Liver (tissue), 9 donors: ENCODE results near the gene PCNX2. TPM values are rescaled to one million over a fixed set of nuclear protein-coding genes. Genes with fewer than 3 reads are reported as not detected.

ENCODE experiments used
- DNase-seq: peaks from one replicate; pipeline ENCODE4 v3.0.0-alpha.2; 2017; ENCODE audit warnings: low spot score
- H3K27ac ChIP-seq, 2 donors: one replicate each; pipeline ENCODE4 v1.7.0; 2013; ENCODE audit warnings: inconsistent platforms in 2 of 2, low read length in 2 of 2, control low read depth in 1 of 2, low read depth in 1 of 2, mild to moderate bottlenecking in 1 of 2
- H3K27me3 ChIP-seq, 4 donors: one replicate each; pipeline versions ENCODE4 v1.6.1 to v1.7.0; 2013; ENCODE audit warnings: low read length in 3 of 4, inconsistent platforms in 1 of 4, mild to moderate bottlenecking in 1 of 4, moderate library complexity in 1 of 4; ENCODE audit not compliant: control insufficient read depth in 4 of 4, insufficient read depth in 4 of 4
- H3K36me3 ChIP-seq, 4 donors: one replicate each; pipeline versions ENCODE4 v1.6.1 to v1.7.0; 2013; ENCODE audit warnings: low read length in 3 of 4, mild to moderate bottlenecking in 3 of 4, low read depth in 1 of 4, moderate library complexity in 1 of 4; ENCODE audit not compliant: control insufficient read depth in 4 of 4, insufficient read depth in 3 of 4
- H3K4me1 ChIP-seq, 4 donors: one replicate each; pipeline versions ENCODE4 v1.6.1 to v1.7.0; 2013; ENCODE audit warnings: low read length in 3 of 4, mild to moderate bottlenecking in 3 of 4, moderate library complexity in 1 of 4; ENCODE audit not compliant: control insufficient read depth in 4 of 4, insufficient read depth in 4 of 4
- H3K4me3 ChIP-seq, 3 donors: one replicate each; pipeline versions ENCODE4 v1.6.1 to v1.7.0; 2013; ENCODE audit warnings: low read length in 3 of 3, control low read depth in 1 of 3, low read depth in 1 of 3, mild to moderate bottlenecking in 1 of 3
- H3K9ac ChIP-seq, 2 donors: one replicate each; pipeline ENCODE4 v1.7.0; 2013; ENCODE audit warnings: low read length in 2 of 2, mild to moderate bottlenecking in 2 of 2, moderate library complexity in 2 of 2, control low read depth in 1 of 2, low read depth in 1 of 2
- H3K9me3 ChIP-seq, 4 donors: one replicate each; pipeline versions ENCODE4 v1.6.1 to v1.7.0; 2013; ENCODE audit warnings: low read length in 3 of 4; ENCODE audit not compliant: control insufficient read depth in 4 of 4
- EGR1 ChIP-seq, 2 donors: IDR thresholded peaks; 2 replicates each; pipeline ENCODE4 v1.6.1; 2016 to 2018; ENCODE audit warnings: antibody characterized with exemption in 2 of 2, low read depth in 2 of 2
- FOXA1 ChIP-seq: IDR thresholded peaks from 2 replicates; pipeline ENCODE4 v1.6.1; 2016; ENCODE audit warnings: antibody characterized with exemption
- FOXA2 ChIP-seq: IDR thresholded peaks from 2 replicates; pipeline ENCODE4 v1.6.1; 2016; ENCODE audit warnings: antibody characterized with exemption
- GABPA ChIP-seq, 2 donors: IDR thresholded peaks in 1 of 2; conservative IDR thresholded peaks in 1 of 2; 2 replicates each; pipeline ENCODE4 v1.6.1; 2016; ENCODE audit warnings: antibody characterized with exemption in 2 of 2, mild to moderate bottlenecking in 1 of 2, moderate library complexity in 1 of 2
- HNF4A ChIP-seq, 2 donors: conservative IDR thresholded peaks; 2 replicates each; pipeline ENCODE4 v1.6.1; 2016; ENCODE audit warnings: antibody characterized with exemption in 2 of 2, mild to moderate bottlenecking in 2 of 2
- HNF4G ChIP-seq: IDR thresholded peaks from 2 replicates; pipeline ENCODE4 v1.6.1; 2016; ENCODE audit warnings: antibody characterized with exemption
- JUND ChIP-seq, 2 donors: IDR thresholded peaks; 2 replicates each; pipeline ENCODE4 v1.6.1; 2016; ENCODE audit warnings: antibody characterized with exemption in 2 of 2
- NR2F2 ChIP-seq: IDR thresholded peaks from 2 replicates; pipeline ENCODE4 v1.6.1; 2016; ENCODE audit warnings: antibody characterized with exemption
- RAD21 ChIP-seq, 2 donors: IDR thresholded peaks; 2 replicates each; pipeline ENCODE4 v1.6.1; 2016; ENCODE audit warnings: antibody characterized with exemption in 2 of 2, mild to moderate bottlenecking in 2 of 2
- RXRA ChIP-seq, 2 donors: IDR thresholded peaks; 2 replicates each; pipeline ENCODE4 v1.6.1; 2017 to 2018; ENCODE audit warnings: antibody characterized with exemption in 2 of 2, mild to moderate bottlenecking in 1 of 2
- SP1 ChIP-seq: IDR thresholded peaks from 2 replicates; pipeline ENCODE4 v1.6.1; 2018; ENCODE audit warnings: antibody characterized with exemption, mild to moderate bottlenecking
- TAF1 ChIP-seq: conservative IDR thresholded peaks from 2 replicates; pipeline ENCODE4 v1.6.1; 2016; ENCODE audit warnings: antibody characterized with exemption, mild to moderate bottlenecking
- WGBS: extraction: QIAGEN DNeasy Blood & Tissue Kit; methylation state at CpG from one replicate; pipeline ENCODE4 v1.1.7; 2013; 5-methylcytosine and 5-hydroxymethylcytosine counted together
- polyA plus RNA-seq, 2 donors: library from polyadenylated mRNA; stranded (reverse) in 1 of 2; unstranded in 1 of 2; fragments of 200-250 nt in 1 of 2; fragments of >200 nt in 1 of 2; fragmentation: Nextera tagmentation in 1 of 2; extraction: Ambion mirVana in 1 of 2; gene quantifications; one replicate each; pipeline versions ENCODE4 v1.2.1 to v1.2.3, GENCODE V29; 2013 to 2015
- total RNA-seq, 2 donors: library from RNA; depleted of rRNA; stranded (reverse); fragments of >200 nt; gene quantifications; one replicate each; pipeline ENCODE4 v1.2.3, GENCODE V29; 2014
- TF ChIP-seq, protein P1 (sequence below): IDR thresholded peaks from 2 replicates; pipeline ENCODE4 v1.6.1; 2016; ENCODE audit warnings: antibody characterized with exemption, mild to moderate bottlenecking
- TF ChIP-seq, protein P2 (sequence below): IDR thresholded peaks from 2 replicates; pipeline ENCODE4 v1.6.1; 2016; ENCODE audit warnings: antibody characterized with exemption
- TF ChIP-seq, protein P3 (sequence below): fragments of 150-350 bp; IDR thresholded peaks from 2 replicates; pipeline ENCODE4 v1.5.1; 2017; ENCODE audit warnings: improper control_type of control experiment, low read depth, low read length; ENCODE audit not compliant: missing input control
- TF ChIP-seq, protein P4 (sequence below): IDR thresholded peaks from 2 replicates; pipeline ENCODE4 v1.6.1; 2016; ENCODE audit warnings: antibody characterized with exemption
- donor health status: healthy.
- donor health status: healthy.
- donor health status: healthy.
- donor health status: healthy.
- donor health status: healthy.

Gene PCNX2
- total and polyA plus RNA-seq, 4 donors, result 0.20 to 3.1 (median 0.92) TPM

DNA sequence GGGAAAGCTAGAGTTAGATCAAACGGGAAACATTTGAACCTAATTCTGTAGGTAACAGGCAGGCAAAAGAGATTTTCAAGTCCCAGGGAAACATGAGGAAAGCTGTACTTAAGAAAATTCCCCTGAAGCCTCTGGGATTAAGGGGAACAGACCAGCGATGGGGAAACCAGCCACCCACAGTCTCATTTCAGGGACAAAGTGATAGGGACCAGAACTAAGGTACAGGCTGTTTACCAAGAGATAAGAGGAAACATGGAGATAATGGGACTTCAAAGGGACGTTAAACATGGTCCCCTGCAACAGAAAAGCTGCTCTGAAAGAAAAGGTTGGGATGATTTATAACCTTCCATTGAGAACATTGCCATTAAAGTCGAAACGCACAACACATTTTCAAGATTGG, 260.7 kb downstream of the PCNX2 start:
- Histone ChIP-seq H3K4me1 (no peaks in the 10 kb centered on the region), H3K27me3 (peaks cover 0 to 6% (median 0%) of the 10 kb centered on the region in 4 donors), H3K27ac (no peak overlapping the region), H3K9ac (no peak overlapping the region), H3K4me3 (no peak overlapping the region), H3K36me3 (no peaks in the 10 kb centered on the region), H3K9me3 (no peaks in the 10 kb centered on the region)
- 67% methylated on average over 5 of the region's 5 CpGs for WGBS
- DNase-seq, result no peak
- TF ChIP-seq JUND (IDR thresholded peaks at IDR 0.05) (no peak), SP1 (no peak), FOXA2 (no peak), TAF1 (no peak), HNF4A (conservative IDR thresholded peaks at IDR 0.05) (no peak), HNF4G (no peak)
- TF ChIP-seq, protein P1, sequence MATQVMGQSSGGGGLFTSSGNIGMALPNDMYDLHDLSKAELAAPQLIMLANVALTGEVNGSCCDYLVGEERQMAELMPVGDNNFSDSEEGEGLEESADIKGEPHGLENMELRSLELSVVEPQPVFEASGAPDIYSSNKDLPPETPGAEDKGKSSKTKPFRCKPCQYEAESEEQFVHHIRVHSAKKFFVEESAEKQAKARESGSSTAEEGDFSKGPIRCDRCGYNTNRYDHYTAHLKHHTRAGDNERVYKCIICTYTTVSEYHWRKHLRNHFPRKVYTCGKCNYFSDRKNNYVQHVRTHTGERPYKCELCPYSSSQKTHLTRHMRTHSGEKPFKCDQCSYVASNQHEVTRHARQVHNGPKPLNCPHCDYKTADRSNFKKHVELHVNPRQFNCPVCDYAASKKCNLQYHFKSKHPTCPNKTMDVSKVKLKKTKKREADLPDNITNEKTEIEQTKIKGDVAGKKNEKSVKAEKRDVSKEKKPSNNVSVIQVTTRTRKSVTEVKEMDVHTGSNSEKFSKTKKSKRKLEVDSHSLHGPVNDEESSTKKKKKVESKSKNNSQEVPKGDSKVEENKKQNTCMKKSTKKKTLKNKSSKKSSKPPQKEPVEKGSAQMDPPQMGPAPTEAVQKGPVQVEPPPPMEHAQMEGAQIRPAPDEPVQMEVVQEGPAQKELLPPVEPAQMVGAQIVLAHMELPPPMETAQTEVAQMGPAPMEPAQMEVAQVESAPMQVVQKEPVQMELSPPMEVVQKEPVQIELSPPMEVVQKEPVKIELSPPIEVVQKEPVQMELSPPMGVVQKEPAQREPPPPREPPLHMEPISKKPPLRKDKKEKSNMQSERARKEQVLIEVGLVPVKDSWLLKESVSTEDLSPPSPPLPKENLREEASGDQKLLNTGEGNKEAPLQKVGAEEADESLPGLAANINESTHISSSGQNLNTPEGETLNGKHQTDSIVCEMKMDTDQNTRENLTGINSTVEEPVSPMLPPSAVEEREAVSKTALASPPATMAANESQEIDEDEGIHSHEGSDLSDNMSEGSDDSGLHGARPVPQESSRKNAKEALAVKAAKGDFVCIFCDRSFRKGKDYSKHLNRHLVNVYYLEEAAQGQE, result no peak
- TF ChIP-seq, protein P2, sequence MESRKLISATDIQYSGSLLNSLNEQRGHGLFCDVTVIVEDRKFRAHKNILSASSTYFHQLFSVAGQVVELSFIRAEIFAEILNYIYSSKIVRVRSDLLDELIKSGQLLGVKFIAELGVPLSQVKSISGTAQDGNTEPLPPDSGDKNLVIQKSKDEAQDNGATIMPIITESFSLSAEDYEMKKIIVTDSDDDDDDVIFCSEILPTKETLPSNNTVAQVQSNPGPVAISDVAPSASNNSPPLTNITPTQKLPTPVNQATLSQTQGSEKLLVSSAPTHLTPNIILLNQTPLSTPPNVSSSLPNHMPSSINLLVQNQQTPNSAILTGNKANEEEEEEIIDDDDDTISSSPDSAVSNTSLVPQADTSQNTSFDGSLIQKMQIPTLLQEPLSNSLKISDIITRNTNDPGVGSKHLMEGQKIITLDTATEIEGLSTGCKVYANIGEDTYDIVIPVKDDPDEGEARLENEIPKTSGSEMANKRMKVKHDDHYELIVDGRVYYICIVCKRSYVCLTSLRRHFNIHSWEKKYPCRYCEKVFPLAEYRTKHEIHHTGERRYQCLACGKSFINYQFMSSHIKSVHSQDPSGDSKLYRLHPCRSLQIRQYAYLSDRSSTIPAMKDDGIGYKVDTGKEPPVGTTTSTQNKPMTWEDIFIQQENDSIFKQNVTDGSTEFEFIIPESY, result no peak

DNA sequence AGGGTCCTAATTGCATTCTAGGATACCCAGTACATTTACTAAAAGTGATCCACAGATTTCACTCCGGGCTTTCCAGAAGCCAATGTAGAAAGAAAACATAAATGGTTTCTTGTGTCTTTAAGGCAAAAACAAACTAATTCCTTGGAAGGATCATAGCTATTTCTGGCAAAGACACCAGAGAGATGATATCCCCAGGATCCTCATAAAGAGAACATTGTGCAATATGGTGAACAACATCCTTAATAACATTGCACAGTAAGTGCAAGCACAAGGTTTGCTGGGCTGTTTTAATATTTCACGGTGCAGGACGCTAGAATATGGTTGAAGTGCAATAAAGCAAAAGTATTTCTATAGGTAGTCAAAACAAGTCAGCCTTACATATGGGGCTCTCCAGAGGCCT, 262.2 kb downstream of the PCNX2 start:
- Histone ChIP-seq H3K4me1 (no peaks in the 10 kb centered on the region), H3K9me3 (no peaks in the 10 kb centered on the region), H3K4me3 (no peak overlapping the region), H3K9ac (no peak overlapping the region), H3K36me3 (no peaks in the 10 kb centered on the region), H3K27me3 (peaks cover 0 to 6% (median 0%) of the 10 kb centered on the region in 4 donors), H3K27ac (no peak overlapping the region)
- no peak for DNase-seq
- TF ChIP-seq NR2F2 (no peak), SP1 (no peak), EGR1 (IDR thresholded peaks at IDR 0.05; ENCODE audit: low read depth in 2 of 2) (no peak), RAD21 (IDR thresholded peaks at IDR 0.05) (no peak), FOXA1 (no peak), JUND (IDR thresholded peaks at IDR 0.05) (no peak), HNF4G (no peak), GABPA (IDR thresholded peaks at IDR 0.05 in 1 of 2, conservative IDR thresholded peaks at IDR 0.05 in 1 of 2) (no peak), HNF4A (conservative IDR thresholded peaks at IDR 0.05) (no peak), FOXA2 (no peak), RXRA (IDR thresholded peaks at IDR 0.05) (no peak)
- TF ChIP-seq, protein P3, sequence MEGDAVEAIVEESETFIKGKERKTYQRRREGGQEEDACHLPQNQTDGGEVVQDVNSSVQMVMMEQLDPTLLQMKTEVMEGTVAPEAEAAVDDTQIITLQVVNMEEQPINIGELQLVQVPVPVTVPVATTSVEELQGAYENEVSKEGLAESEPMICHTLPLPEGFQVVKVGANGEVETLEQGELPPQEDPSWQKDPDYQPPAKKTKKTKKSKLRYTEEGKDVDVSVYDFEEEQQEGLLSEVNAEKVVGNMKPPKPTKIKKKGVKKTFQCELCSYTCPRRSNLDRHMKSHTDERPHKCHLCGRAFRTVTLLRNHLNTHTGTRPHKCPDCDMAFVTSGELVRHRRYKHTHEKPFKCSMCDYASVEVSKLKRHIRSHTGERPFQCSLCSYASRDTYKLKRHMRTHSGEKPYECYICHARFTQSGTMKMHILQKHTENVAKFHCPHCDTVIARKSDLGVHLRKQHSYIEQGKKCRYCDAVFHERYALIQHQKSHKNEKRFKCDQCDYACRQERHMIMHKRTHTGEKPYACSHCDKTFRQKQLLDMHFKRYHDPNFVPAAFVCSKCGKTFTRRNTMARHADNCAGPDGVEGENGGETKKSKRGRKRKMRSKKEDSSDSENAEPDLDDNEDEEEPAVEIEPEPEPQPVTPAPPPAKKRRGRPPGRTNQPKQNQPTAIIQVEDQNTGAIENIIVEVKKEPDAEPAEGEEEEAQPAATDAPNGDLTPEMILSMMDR, result no peak
- TF ChIP-seq, protein P2, result no peak
- TF ChIP-seq, protein P4, sequence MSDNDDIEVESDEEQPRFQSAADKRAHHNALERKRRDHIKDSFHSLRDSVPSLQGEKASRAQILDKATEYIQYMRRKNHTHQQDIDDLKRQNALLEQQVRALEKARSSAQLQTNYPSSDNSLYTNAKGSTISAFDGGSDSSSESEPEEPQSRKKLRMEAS, result no peak
- WGBS, result 96% methylated on average over 3 of the region's 3 CpGs
